ENCODE data around the gene PPIC. TPM values are rescaled to one million over a fixed set of nuclear protein-coding genes. Genes with fewer than 3 reads are reported as not detected.

PPIC gene
- total RNA-seq, 4 donors from 2014 or later, result 18.2 to 50.7 (median 44.4) TPM

- H3K27me3 ChIP-seq, result no peaks in the 10 kb centered on the region
- H3K27ac ChIP-seq, result no peak overlapping the region
- H3K4me3 ChIP-seq, result no peak overlapping the region
- TF ChIP-seq EP300 (IDR thresholded peaks at IDR 0.05) (no peak), POLR2A (IDR thresholded peaks at IDR 0.05) (no peak), POLR2AphosphoS5 (IDR thresholded peaks at IDR 0.05) (no peak), CTCF (IDR thresholded peaks at IDR 0.05) (no peak)
- no peaks in the 10 kb centered on the region for H3K9me3 ChIP-seq
- no peaks in the 10 kb centered on the region for H3K36me3 ChIP-seq
- no peak for ATAC-seq
- WGBS, 2 donors (ENCODE audit: low coverage in 1 of 2), result 83 to 89% methylated on average over 4 to 5 of the region's 5 CpGs
- no peaks in the 10 kb centered on the region for H3K4me1 ChIP-seq
Observed at GRCh38 chr5:123075521-123076163, 39.1 kb upstream of the PPIC start.

GRCh38 chr5:123068368-123068938, 31.9 kb upstream of the PPIC start:
- no peaks in the 10 kb centered on the region for H3K27me3 ChIP-seq
- H3K9me3 ChIP-seq, result no peaks in the 10 kb centered on the region
- H3K4me3 ChIP-seq, result no peak overlapping the region
- WGBS, 2 donors (ENCODE audit: low coverage in 1 of 2), result 63 to 79% methylated on average over 1 of the region's 1 CpG
- TF ChIP-seq POLR2AphosphoS5 (IDR thresholded peaks at IDR 0.05) (no peak), CTCF (IDR thresholded peaks at IDR 0.05) (no peak)
- ATAC-seq, result no peak
- no peaks in the 10 kb centered on the region for H3K4me1 ChIP-seq
- H3K36me3 ChIP-seq, result no peaks in the 10 kb centered on the region
- H3K27ac ChIP-seq, result no peak overlapping the region

GRCh38 chr5:123066016-123066415, 29.5 kb upstream of the PPIC start:
- Histone ChIP-seq H3K36me3 (no peaks in the 10 kb centered on the region), H3K4me1 (no peaks in the 10 kb centered on the region), H3K9me3 (peaks cover 0 to 9% (median 0%) of the 10 kb centered on the region in 3 donors), H3K27ac (no peak overlapping the region), H3K4me3 (no peak overlapping the region), H3K27me3 (no peaks in the 10 kb centered on the region)
- TF ChIP-seq EP300 (IDR thresholded peaks at IDR 0.05) (no peak), POLR2AphosphoS5 (IDR thresholded peaks at IDR 0.05) (no peak)
- ATAC-seq, result no peak

GRCh38 chr5:123059455-123059854, 22.9 kb upstream of the PPIC start:
- Histone ChIP-seq H3K27ac (no peak overlapping the region), H3K4me3 (no peak overlapping the region), H3K27me3 (no peaks in the 10 kb centered on the region), H3K36me3 (no peaks in the 10 kb centered on the region), H3K4me1 (no peaks in the 10 kb centered on the region), H3K9me3 (peaks cover 0 to 19% (median 0%) of the 10 kb centered on the region in 3 donors)
- TF ChIP-seq CTCF (IDR thresholded peaks at IDR 0.05) (no peak), POLR2AphosphoS5 (IDR thresholded peaks at IDR 0.05) (no peak), EP300 (IDR thresholded peaks at IDR 0.05) (no peak)
- ATAC-seq, result no peak

- no peak overlapping the region for H3K27ac ChIP-seq
- no peaks in the 10 kb centered on the region for H3K4me1 ChIP-seq
- H3K4me3 ChIP-seq, result no peak overlapping the region
- no peak for TF ChIP-seq POLR2A (IDR thresholded peaks at IDR 0.05)
- no peak for TF ChIP-seq CTCF (IDR thresholded peaks at IDR 0.05)
- no peak for TF ChIP-seq EP300 (IDR thresholded peaks at IDR 0.05)
- TF ChIP-seq POLR2AphosphoS5 (IDR thresholded peaks at IDR 0.05), result no peak
- peaks cover 0 to 11% (median 0%) of the 10 kb centered on the region in 3 donors for H3K9me3 ChIP-seq
- H3K27me3 ChIP-seq, result no peaks in the 10 kb centered on the region
- no peak for ATAC-seq
- no peaks in the 10 kb centered on the region for H3K36me3 ChIP-seq
- 93 to 94% methylated on average over 2 of the region's 2 CpGs for WGBS, 2 donors (ENCODE audit: low coverage in 1 of 2)
Observed at GRCh38 chr5:123051206-123051605, 14.7 kb upstream of the PPIC start.

All from gastroesophageal sphincter (tissue), 4 donors.